ENCODE measurements around the gene CCDC15.
A peak's percentile ranks its signal among the peaks of the same experiment; 100 is the strongest.

Gene CCDC15

DNA sequence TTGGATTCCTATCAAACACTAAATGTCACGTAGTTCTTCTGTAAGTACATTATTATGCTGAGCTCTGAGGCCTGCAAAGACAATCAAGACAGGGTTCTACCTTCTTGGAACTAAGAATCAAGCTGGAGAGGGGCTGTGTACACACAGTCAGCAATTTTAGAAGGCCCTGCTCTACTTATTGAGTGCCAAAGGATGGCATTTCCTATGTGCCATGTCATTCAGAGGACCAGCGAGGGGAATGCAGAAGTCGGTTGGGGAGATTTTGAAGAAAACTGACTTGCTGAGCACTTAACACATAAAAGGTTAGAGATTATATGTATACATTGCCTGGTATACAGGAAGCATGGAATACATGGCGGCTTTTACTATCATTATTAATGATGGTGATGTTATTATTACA lies 114.4 kb downstream of the CCDC15 start:
- no peak for DNase-seq (ENCODE audit: low spot score)

DNA sequence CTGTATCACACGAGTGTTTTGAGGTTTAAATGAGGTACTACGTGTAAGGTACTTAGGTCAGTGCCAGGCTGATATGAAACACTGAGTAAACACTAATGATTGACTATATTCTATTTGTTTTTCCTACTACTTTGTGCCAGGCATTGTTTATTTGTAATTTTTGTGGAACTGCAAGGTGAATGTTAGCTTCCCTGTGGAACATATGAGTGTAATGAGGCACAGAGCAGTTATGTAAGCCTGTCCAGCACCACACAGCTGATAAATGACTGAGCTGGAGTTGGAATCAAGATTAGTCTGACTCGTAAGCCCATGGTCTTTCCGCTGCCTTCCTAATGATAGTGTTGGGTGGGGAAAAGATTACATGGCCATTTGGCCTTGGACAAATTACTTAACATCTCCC lies 115.0 kb downstream of the CCDC15 start:
- no peak for DNase-seq (ENCODE audit: low spot score)

DNA sequence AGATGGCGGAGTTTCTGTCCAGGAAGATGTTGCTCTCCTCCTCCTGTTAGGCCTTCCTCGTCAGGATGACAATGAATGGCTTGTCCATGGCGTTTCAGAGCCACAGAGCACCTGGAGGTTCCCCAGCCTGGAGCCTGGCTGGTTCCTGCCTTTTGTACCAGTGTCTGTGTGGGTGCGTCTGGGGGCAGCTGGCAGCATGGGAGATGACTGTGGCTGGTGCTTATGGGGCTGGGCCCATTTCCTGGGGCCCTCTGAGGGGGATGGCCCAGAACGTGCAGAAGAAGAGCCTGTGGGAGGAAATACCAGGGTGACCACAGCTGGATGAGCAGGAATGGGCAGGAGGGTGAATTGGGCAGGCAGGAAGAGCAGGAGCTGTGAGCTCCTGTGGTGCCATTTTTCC lies 115.8 kb downstream of the CCDC15 start:
- peak; percentile 49 for DNase-seq (ENCODE audit: low spot score)

DNA sequence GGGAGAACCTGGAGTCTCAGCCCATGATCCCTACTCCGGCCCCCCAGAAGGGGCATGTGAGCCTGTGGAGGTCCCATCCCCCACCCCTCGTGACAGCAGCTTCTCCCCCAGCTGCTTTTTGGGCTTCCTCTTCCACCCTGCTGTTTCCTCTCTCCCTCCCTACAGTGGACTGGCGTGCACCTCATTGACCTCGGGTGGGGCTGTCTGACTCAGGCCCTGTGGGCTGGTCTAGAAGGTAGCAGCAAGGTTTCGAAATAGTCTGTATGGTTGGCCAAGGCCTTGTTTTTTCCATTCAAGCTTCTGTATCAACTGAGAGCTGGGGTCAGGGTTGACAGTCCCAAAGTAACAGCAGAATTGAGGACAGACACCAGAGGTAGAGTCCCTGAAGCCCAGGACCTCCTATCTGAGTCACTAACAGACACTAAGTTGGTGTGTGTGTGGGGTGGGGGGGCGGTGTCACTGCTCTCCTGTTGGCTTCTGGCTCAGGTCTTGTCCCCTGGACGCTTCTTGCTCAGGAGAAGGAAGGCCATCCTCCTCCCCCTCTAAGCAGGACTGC lies 116.8 kb downstream of the CCDC15 start:
- peak; percentile 63 for DNase-seq (ENCODE audit: low spot score)

DNA sequence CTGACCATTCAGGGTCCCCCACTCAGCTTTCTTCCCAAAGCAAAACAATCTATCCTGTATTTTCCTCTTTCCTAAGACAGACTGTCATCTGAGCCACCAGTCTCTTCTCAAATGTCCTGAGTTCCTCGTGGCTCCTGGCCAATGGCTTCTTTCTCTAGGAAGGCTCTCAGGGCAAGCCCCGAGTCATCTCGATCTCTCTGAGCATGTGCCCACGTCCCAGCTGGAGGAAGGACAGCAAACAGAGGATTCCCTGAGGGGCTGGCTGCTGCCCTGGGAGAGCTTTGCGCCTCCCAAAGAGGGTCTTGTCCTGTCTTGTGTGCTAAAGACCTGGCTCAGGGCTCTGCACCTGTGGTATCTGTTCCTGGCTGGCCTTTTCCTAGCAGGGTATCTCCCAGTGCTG lies 117.4 kb downstream of the CCDC15 start:
- DNase-seq (ENCODE audit: low spot score): peak; percentile 57

DNA sequence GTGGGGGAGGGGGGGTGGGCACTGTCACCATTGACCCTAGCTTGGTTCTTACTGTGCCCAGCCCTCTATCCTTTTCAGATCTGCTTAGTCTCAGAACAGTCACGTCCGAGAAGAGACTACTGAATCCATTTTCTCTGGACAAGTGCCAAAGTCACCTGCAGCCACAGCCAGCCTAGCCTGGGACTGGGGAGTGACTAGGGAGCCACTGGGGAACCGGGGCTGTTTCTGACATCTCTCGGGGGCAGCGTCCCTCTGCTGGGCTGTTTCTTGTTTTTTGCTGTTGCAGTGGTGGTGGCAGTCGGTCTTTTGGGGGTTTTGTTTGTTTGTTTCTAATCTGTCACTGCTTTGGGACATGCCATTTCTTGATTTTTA lies 117.8 kb downstream of the CCDC15 start:
- DNase-seq (ENCODE audit: low spot score): no peak

DNA sequence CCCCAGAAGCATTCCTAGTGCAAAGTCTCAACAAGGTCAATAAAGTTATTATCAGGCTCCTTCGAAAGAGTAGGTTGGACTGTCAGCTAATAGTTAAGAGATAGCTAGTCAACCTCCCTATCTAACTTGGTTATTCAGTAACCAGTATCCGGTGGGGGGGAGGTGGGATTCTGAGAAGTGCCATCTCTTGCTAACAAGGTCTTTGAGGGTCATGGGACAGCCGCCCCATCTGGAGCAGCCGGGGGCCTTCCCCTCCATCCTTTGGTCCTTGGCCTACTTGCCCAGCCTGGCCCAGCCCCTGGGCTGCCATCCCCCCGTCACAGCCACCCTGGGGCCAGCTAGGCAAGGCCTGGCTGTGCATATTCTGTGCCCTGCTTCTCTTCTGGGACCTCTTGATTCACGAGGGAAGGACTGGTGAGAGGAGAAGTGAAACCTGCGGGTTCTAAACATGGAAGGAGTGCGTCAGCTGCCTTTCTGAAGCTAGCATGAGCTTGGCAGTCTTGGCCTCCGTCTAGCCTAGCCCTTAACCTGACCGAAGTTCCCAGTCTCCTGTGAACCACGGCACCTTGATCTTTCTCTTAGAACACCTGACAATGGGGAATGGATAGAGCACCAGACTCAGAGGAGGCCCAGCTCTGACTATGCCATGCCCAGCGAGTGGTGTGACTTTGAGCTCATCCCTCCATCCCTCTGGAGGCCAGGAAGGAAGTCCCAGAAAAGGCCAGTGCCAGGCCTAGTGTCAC lies 118.4 kb downstream of the CCDC15 start:
- no peak for DNase-seq (ENCODE audit: low spot score)

DNA sequence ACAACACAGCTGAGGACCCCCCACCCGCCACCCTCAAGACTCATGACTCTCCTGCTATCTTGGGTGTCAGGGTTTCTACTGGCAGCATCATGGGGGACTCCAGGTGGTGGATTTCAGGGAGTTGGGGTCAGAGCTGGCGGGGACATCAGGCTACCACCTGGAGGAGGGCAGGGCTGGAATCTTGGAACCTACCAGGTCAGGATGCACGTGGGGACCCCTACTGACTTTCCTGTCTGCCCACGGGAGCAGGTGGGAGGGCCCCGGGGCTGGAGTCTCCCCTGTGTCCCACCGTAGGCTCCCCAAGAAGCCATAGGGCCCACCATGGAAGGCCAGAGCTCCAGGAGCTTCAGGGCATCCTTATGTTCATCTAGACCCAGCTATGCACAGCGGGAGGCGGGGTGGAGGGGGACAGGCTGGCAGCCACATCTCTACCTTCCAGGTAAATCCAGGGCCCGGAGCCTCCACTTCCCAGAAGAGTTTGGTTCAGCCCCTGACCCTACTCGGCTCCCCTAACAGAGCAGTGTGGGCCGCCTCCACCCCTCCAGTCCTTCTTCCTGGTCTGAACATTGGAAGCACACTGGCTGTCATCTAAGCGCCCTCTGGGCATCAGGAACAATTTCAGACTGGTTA lies 119.1 kb downstream of the CCDC15 start:
- DNase-seq (ENCODE audit: low spot score): no peak

DNA sequence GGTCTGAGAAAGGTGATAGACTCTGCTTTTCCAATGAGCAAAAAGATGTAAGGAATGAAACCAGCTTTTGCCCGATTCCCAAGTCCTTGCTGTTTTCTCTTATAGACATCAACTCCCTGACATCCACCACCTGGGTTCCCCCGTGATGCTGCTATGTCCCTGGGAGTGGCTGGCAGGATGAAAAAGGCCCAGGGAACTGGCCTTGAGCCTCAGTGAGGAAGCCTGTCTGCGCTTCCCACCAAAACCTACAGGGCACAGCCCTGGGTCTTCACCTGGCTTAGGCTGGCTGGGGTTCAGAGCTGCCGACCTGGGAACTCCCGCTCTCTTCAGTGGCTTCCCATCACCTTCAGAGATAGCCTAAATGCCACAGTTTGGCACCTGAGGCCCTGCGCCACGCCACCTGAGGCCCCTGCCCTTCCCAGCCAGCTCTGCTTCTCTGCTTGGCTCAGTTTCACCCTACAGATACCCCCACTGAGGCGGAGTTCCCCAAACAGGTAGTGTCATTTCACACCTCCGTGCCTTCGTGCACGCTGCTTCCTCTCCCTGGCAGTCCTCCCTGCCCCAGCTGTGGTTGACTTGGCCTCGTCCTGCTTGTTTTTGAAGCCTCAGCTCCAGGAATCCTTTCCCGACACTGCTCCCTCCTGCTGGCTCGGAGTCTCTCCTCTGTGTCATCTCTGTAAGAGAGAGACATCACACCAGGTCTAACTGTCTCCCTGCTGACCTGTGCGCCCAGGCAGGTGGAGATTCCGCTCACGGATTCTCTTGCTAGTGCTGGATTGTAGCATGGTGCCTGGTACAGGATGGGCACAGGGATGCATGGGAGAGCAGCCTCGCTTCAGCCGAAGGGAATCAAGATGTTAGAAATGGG lies 119.8 kb downstream of the CCDC15 start:
- DNase-seq (ENCODE audit: low spot score): no peak

DNA sequence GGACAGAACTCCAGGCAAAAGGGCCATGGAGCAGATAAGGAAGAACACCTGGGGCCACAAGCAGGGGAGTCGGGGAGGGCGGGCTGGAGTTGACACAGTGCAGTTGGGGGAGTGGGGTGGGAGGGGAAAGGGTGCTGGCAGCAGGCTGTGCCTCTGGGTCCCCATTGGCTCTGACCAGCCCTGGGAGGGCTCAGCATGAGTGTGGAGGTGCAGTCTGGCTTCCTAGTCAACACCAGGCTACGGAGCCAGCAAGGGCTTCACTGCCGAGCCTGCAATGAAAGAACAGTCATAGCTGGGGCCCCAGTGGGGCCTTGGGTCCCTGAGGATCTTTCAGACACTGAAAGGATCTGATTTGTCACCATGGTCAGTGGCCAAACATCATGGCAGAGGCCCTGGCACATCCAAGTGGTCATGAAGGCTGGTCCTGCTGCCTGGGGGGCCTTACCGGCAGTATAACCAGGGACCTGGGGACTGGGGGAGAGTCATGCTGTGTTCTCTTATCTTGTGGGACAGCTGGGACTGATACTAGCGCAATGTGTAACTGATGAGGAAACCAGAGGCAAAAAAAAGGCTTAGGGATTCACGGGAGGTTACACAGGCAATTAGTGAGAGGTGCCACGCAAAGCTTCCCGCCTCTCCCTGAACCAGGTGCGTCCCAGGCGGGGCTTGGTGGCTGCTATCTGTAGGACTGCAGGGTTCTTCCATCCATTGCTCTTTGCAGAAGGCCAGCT lies 120.7 kb downstream of the CCDC15 start:
- DNase-seq (ENCODE audit: low spot score): no peak

DNA sequence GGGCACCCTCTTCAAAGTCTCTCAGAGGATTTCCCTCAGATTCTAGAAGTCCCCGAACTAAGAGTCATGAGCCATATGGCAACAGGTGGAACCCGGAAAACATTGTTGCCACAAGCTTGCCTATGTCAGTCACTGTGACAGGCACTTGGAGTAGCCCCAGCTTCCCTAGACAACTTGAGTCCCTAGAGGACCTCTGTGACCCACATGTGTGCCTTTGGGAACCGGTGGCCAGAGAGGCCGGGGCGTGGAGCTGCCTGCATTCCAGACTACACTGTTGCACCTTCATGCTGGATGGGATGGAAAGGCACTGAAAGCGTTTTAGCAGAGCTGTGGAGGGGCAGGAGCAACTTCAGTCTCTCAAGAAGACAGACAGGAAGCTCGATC lies 121.2 kb downstream of the CCDC15 start:
- DNase-seq (ENCODE audit: low spot score): no peak

DNA sequence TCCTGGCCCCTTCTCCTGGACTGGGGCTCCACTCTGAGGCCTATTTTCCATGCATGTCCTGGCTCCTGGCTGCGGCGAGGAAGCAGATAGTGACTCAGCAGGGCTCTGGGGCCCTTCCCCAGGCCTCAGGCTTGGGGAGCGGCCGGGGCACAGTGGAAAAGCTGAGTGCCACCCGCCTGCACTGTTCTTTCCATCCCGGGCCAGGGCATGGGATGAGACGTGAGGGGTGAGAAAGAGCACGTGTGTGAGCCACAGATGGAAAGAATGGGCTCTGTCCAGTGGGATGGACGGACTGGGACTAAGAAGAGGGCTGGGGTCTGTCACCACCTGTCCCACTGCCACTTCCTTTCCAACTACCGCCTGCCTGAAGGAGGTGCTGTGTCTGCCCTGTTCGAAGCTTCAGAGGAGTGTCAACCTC lies 121.9 kb downstream of the CCDC15 start:
- DNase-seq (ENCODE audit: low spot score): no peak

DNA sequence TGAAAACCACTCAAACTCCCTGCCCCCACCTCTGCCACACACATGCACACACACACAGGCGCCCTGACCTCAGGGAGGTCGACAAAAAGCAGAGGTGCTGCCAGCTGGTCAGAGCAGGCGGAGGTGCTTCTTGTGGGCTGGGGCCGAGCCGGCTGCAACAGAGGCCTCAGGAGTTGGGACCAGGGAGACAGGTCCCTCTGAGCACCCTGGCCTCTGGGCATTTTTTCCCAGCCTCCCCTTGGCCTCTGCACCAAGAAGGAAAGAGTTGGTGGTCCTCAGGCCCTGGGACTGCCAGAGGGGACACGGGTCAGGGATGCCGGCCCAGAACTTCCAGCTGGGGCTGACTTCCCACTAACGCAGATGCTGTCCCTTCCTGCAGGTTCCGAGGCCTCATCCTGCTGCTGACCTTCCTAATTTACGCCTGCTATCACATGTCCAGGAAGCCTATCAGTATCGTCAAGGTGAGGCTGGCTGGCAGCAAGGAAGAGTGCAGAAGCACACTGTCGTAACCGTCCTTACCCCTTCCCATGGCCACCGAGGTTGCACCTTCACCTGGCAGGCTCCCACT lies 122.5 kb downstream of the CCDC15 start:
- DNase-seq (ENCODE audit: low spot score): no peak

DNA sequence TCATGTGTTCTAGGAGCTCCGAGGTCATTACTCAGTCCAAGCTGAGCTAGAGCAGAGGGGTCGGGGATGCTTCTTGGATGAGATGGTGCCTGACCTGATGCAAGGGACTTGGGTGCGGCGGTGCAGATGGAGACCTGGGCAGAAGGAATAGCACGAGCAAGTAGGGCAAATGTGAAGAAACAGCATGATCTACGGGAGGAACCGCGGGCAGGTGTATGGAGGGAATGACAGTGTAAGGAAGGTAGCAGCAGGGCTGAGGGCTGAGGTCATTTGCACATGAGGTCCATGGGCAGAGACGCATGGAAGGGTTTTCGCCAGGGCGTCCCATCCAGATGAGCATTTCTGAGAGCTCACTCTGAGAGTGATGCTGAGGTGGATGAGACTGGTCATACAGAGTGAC lies 124.0 kb downstream of the CCDC15 start:
- DNase-seq (ENCODE audit: low spot score): no peak

DNA sequence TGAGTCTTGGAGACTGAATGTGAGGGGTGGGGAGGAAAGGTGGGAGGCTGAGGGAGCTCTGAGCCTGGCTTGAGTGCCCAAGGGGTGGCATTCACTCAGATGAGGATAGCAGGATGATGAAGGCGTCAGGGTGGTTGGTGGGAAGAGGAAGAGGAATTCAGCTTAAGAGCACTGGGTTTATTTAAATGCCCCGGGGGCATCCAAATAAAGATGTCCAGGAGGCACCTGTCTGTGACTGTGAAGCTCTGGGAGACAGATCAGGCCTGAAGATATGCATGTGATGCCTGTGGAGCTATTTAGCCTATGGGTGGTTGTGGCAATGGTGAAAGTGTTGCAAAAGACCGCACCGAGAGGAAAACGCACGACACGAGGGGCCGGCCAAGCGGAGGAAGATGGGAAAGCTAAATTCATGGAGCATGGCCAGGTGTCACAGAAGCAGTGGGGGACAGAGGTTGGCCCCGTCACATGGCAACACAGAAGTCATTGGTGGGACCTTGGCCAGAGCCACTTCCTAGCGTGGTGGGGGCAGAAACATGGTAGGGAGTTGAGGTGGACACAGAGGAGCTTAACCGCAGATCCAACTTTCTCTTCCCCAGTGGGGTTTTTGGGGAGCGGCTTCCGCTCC lies 124.6 kb downstream of the CCDC15 start:
- DNase-seq (ENCODE audit: low spot score): no peak

DNA sequence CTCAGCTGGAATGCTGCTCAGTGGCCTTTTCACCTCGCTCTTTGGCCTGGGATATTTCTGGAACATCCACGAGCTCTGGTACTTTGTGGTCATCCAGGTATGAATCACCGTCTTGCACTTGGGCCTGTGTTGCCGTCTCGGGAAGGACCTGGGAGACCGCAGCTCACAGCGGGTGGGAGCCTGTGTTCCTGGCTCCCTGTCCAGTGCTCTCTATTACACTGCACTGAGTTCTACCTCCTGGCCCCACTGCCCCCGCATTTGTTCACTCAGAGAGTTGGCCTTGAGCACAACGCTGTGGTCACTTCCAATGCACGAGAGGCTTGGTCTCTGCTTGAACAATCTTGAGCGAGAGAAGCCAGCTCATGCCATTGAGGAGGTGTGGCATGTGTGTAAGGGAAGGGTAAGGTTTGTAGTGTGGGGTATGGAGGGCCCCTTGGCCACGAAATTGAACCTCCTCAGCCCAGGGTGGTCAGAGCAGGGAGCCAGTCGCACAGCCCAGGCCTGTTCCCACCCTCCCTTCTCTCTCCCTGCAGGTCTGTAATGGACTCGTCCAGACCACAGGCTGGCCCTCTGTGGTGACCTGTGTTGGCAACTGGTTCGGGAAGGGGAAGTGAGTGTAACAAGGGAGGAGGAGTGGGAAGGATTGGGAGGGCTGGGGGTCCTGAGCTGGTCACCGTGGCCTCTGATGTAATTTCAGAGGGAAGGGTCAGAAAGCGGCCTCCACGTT lies 125.3 kb downstream of the CCDC15 start:
- DNase-seq (ENCODE audit: low spot score): no peak

DNA sequence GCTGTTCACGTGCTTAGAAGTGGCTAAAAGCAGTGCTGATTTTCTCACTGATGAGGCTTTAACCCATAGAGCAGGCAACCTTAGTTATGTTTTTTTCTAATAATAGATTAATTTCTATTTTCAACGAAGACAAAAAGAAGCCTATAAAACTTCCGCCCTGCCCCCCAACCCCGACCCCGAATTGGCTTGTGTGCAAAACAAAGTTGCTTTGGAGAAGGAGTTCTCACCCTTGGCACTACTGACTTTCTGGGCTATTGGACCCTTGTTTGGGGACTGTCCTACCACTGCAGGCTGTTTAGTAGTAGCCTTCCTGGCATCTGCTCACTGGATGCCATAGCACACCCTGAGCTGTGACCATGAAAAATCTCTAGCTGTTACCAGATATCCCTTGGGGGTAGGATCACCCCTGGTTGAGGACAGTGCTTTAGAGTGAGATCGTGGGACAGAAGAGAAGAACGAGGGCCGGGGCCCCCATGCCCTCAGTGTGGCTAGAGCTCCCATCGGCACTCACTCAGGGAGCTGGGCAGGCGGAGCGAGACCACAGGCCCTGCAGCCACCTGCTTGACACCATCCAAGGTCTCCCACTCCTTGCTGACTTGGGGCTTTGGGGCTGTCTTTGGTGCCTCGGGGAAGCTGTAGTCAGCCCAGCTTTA lies 126.0 kb downstream of the CCDC15 start:
- DNase-seq (ENCODE audit: low spot score): no peak

DNA sequence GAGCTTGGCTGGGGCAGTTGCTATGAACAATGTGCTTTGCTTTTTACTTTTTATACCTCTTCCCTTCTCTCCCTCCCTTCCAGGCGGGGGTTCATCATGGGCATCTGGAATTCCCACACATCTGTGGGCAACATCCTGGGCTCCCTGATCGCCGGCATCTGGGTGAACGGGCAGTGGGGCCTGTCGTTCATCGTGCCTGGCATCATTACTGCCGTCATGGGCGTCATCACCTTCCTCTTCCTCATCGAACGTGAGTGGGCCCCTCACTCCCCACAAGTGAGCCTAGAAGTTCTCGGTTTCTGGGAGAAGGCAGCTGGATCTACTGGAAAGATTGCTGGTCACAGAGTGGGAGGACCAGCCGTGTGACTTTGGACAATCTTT lies 126.5 kb downstream of the CCDC15 start:
- DNase-seq (ENCODE audit: low spot score): no peak

DNA sequence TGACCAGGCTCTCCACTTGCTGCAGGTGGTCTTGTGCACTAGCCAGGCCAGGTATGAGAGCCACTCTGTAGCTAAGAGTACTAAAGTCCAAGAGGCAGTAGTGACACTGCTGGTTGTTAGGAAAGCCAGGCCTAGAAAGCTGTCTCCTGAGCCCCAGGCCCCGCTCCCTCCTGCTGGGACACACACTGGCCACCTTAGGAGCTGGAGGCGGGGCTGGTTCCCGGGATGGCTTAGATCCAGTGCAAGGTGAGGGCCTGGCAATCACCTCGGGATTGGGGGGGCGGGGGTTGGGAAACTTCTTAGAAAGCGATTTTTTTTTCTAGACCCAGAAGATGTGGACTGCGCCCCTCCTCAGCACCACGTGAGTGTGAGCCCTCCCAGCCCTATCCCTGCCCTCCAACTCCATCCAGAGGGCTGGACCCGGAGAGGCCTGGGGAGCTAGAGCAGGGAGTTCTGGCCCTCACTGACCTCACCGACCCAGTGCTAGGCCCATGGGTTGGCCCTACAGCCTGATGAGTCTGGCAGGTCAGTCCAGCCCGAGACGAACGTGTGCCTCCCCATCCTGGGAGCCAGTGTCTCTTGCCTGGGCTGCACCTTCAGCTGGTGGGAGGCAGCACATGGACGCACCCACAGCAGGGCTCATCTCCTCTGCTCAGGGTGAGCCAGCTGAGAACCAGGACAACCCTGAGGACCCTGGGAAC lies 127.2 kb downstream of the CCDC15 start:
- no peak for DNase-seq (ENCODE audit: low spot score)
